PC-3 (cell line): ENCODE measurements around the gene TNNT2.

Source experiments
- CTCF ChIP-seq: fragments of 300-600 bp; sonication (generic); conservative IDR thresholded peaks from 2 replicates; pipeline ENCODE4 v1.5.1; 2017; ENCODE audit warnings: antibody characterized with exemption, low read depth, mild to moderate bottlenecking, low read length
- EZH2 ChIP-seq: fragments of 300-600 bp; sonication (generic); IDR thresholded peaks from one replicate; pipeline ENCODE4 v1.6.1; 2017; ENCODE audit warnings: antibody characterized with exemption, mild to moderate bottlenecking, low read length; ENCODE audit not compliant: unreplicated experiment
- EZH2phosphoT487 ChIP-seq: fragments of 300-600 bp; sonication (generic); IDR thresholded peaks from 2 replicates; pipeline ENCODE4 v1.6.1; 2018; ENCODE audit warnings: mild to moderate bottlenecking, antibody characterized with exemption, low read length, borderline replicate concordance

- TF ChIP-seq CTCF, result no peak
- TF ChIP-seq EZH2, result no peak
- TF ChIP-seq EZH2phosphoT487, result no peak
Observed at GRCh38 chr1:201421041-201421440, 43.6 kb upstream of the TNNT2 start.
